Activated naive CD8-positive, alpha-beta T cell treated with anti-CD3 and anti-CD28 coated beads, Interleukin-2, amount 50 U/mL, for 24 hours (primary cell): ENCODE measurements around the gene PRUNE2.
A peak's percentile ranks its signal among the peaks of the same experiment; 100 is the strongest.

ENCODE experiments used
- ATAC-seq: fragments of 150-1000 bp; cut with Tn5 transposase; one replicate; pipeline ENCODE4 v1.10.0; 2021
- DNase-seq: peaks from one replicate; pipeline ENCODE4 v3.0.0; 2021
- H3K27ac Mint-ChIP-seq: one replicate; pipeline ENCODE4 v1.8.0; 2021; ENCODE audit warnings: mild to moderate bottlenecking, mixed read lengths
- H3K27me3 Mint-ChIP-seq: one replicate; pipeline ENCODE4 v1.8.0; 2021; ENCODE audit warnings: mixed read lengths
- H3K36me3 Mint-ChIP-seq: one replicate; pipeline ENCODE4 v1.8.0; 2021; ENCODE audit warnings: low read depth, mixed read lengths
- H3K4me1 Mint-ChIP-seq: one replicate; pipeline ENCODE4 v1.8.0; 2021; ENCODE audit warnings: mixed read lengths
- H3K4me3 Mint-ChIP-seq: one replicate; pipeline ENCODE4 v1.8.0; 2021; ENCODE audit warnings: mild to moderate bottlenecking, moderate library complexity, mixed read lengths
- H3K9me3 Mint-ChIP-seq: one replicate; pipeline ENCODE4 v1.8.0; 2021; ENCODE audit warnings: mixed read lengths

Gene PRUNE2

DNA sequence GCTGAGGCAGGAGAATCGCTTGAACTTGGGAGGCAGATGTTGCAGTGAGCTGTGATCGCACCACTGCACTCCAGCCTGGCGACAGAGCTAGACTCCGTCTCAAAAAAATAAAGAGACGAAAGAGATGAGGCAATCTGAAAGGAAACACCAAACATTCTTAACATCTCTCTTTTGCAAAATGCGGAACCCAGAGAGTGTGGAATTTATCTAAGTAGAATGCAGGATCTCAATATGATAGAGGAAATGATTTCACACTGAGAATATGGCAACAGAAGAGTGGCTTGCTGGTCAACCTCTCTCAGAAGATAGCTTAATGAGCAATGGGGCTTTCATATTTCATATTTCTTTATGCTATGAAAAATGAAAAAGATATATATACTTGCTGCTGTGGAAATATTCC is 175.1 kb downstream of the PRUNE2 start:
- Mint-ChIP-seq H3K36me3 (no peaks in the 10 kb centered on the region), H3K27ac (no peak overlapping the region), H3K4me3 (no peak overlapping the region), H3K4me1 (no peaks in the 10 kb centered on the region), H3K9me3 (no peaks in the 10 kb centered on the region), H3K27me3 (peaks cover 9% of the 10 kb centered on the region)
- DNase-seq (no peak), ATAC-seq (no peak)

DNA sequence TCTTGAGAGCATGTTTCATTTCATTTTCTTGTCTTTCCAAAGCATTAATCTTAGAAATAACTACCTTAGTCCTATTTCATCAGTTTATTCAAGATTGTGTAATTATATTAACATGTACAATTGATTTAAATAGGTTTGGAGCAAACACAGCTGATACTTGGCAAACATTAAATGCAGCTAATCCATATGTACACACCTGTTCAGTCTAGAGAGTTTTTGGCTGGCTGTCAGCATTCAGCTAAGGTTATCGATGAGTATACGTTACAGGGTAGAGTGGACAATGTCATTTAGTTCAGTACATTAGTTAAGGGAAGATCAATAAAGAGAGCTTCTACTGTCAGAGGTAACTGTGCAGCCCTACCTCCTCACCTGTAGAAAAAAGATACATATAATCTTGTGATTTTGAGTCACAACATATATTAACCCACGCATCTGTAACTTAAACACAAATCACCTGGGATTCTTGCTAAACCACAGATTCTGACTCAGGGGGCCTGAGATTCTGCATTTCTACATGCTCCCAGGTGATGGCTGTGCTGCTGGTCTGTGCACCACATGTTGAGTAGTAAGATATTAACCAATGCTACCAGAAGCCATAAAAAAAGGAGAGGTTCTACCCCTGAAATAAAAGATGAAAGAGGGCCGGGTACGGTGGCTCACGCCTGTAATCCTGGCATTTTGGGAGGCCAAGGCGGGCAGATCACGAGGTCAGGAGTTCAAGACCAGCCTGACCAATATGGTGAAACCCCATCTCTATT is 175.8 kb downstream of the PRUNE2 start:
- Mint-ChIP-seq H3K4me3 (no peak overlapping the region), H3K36me3 (no peaks in the 10 kb centered on the region), H3K9me3 (no peaks in the 10 kb centered on the region), H3K4me1 (no peaks in the 10 kb centered on the region), H3K27ac (no peak overlapping the region), H3K27me3 (peaks cover 14% of the 10 kb centered on the region)
- no peak for ATAC-seq
- no peak for DNase-seq

DNA sequence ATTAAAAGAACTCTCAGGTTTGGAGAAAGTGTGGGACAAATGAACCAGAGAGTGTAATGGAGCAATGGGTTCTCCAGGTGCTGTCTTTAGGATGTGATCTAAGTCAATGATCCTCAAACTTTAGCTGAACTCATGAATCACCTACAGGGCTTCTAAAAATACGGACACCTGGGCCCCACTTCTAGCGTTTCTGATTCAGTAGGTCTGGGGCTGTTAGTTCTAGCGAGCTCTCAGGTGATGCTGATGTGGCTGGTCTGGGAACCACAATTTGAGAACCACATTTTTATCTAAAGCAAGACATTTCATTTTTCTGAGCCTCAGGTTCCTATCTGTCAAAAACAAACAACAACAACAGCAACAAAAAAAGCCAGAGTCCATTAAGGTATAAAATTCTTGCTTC is 176.8 kb downstream of the PRUNE2 start:
- Mint-ChIP-seq H3K4me3 (no peak overlapping the region), H3K27me3 (peaks cover 19% of the 10 kb centered on the region), H3K27ac (no peak overlapping the region), H3K36me3 (no peaks in the 10 kb centered on the region), H3K4me1 (no peaks in the 10 kb centered on the region), H3K9me3 (no peaks in the 10 kb centered on the region)
- ATAC-seq = no peak
- DNase-seq = no peak

DNA sequence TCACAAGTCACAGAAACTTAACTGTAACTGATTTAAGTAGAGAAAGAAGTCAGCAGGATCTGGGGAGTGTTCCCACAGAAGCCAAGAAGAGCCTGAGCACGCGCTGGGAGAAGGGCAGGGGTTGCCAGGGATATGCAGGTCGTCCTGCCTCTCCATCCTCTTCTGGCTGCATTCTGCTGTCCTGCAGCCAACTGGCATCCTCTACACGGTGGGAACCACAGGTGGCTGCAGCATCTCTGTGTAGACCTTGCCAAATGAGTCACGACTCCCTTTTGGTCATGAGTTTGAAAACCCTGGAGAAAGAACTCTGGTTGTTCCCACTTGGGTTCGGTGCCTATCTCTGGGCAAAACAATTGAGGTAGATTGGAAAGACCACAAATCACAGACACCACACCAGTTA is 180.0 kb downstream of the PRUNE2 start:
- H3K27ac Mint-ChIP-seq = no peak overlapping the region
- H3K4me3 Mint-ChIP-seq = no peak overlapping the region
- DNase-seq (no peak), ATAC-seq (no peak)
- no peaks in the 10 kb centered on the region for H3K36me3 Mint-ChIP-seq
- peaks cover 22% of the 10 kb centered on the region for H3K27me3 Mint-ChIP-seq
- no peaks in the 10 kb centered on the region for H3K9me3 Mint-ChIP-seq
- H3K4me1 Mint-ChIP-seq = no peaks in the 10 kb centered on the region

DNA sequence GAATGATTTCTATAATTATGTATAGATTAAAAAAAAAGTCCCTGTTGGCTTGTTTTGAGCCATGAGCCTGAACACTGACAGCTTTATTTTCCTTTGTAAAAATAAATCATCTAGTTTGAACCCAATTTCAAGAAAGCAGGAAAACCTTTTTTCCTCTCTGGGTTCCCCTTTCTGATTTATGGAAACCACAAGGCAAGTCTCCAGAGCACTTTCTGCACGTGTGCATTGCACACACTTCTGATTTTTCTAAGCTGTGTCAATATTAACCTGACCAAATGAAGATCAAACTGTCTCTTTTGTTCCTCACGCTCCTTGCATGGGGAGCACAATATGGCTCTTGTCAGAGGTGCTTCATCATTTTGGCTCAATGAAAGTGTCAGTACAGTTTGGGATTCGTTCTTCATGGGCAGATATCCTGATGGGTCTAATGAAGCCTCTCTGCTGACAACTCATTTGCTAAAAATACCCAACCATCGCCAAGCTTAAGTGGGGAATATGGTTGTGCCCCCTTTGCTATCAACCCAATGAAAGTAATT is 180.8 kb downstream of the PRUNE2 start:
- no peak for ATAC-seq
- Mint-ChIP-seq H3K27me3 (peaks cover 26% of the 10 kb centered on the region), H3K4me1 (no peaks in the 10 kb centered on the region)

DNA sequence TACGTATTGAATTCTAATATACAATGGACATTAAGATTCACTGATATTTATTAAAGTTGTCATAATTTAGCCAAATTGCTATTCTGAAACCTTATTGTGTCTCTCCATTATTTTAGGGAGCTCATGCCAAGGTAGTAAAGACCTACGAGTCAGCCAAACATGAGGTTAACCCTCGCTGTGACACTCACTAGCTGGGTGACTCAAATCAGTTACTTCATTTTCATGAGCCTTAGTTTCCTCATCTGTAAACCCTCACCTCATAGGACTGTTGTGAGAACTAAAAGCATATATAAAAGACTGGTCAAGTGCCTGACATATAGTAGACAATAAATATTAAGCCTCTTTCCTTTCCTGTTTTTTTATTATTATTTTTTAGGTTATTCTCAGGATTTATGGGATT is 185.7 kb downstream of the PRUNE2 start:
- Mint-ChIP-seq H3K36me3 (no peaks in the 10 kb centered on the region), H3K27me3 (peaks cover 26% of the 10 kb centered on the region), H3K4me3 (no peak overlapping the region), H3K27ac (no peak overlapping the region), H3K9me3 (no peaks in the 10 kb centered on the region), H3K4me1 (no peaks in the 10 kb centered on the region)
- DNase-seq (no peak), ATAC-seq (no peak)

More for the DNA sequence above, 180.8 kb downstream of the PRUNE2 start:
- DNase-seq = no peak
- Mint-ChIP-seq H3K36me3 (no peaks in the 10 kb centered on the region), H3K4me3 (no peak overlapping the region), H3K9me3 (no peaks in the 10 kb centered on the region), H3K27ac (no peak overlapping the region)

DNA sequence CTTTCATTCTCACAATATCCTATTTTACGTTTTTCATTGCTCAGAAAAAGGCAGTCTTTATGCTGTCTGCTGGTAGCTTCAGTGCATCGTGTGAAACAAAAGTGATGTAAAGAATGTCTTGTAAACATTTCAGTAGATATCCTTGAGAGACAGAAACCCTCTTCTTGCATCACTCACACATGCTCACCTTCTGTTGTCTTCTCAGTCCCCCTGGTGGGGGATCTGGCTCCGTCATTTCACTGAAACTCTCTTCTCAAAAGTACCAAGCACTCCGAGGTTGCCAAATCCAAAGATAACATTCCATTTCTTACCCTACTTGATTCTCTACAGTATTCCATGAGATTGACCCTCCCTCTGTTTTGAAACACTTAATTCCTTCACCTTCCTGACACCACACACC is 187.7 kb downstream of the PRUNE2 start:
- Mint-ChIP-seq H3K4me3 (no peak overlapping the region), H3K4me1 (no peaks in the 10 kb centered on the region), H3K9me3 (no peaks in the 10 kb centered on the region), H3K27me3 (peaks cover 22% of the 10 kb centered on the region), H3K36me3 (no peaks in the 10 kb centered on the region), H3K27ac (no peak overlapping the region)
- DNase-seq (no peak), ATAC-seq (no peak)

DNA sequence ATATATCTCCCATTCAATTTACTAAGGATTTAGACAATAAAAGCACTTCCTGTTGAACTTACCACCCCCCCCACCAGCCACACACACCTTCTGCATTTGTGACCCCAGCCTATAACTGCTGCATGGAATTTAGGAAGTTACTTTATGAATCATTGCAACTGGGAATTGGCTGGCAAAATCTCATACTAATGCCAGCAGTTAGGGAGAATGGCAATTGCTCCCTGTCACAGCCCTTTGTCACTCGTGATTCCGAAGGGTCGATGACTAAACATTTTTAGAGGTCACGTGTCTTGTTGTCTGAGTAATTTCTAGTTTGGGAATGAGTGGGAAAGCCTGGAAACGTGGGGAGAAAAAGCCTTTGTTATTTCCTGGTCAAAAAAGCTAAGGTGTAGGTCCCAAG is 188.3 kb downstream of the PRUNE2 start:
- no peak overlapping the region for H3K4me3 Mint-ChIP-seq
- no peaks in the 10 kb centered on the region for H3K36me3 Mint-ChIP-seq
- no peak overlapping the region for H3K27ac Mint-ChIP-seq
- no peaks in the 10 kb centered on the region for H3K4me1 Mint-ChIP-seq
- no peaks in the 10 kb centered on the region for H3K9me3 Mint-ChIP-seq
- ATAC-seq (no peak), DNase-seq (no peak)
- H3K27me3 Mint-ChIP-seq = peaks cover 18% of the 10 kb centered on the region

DNA sequence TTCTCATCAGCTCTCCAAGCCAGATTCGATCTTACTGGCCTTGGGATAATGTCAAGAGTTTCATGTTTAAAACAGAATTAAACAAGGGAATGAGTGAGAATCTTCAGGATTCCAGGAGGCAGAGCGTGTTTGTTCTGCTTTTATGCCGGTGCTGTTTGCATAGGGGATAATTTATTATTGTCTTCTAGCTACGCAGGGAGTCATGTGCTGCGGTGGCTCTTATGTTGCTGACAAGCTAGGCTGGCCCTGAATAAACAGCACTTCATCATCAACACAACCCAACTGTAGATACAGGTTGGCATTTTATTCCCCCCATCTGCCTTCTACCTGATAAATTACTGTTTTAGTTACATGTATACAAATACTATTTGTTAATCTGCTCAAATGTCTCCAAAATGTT is 188.7 kb downstream of the PRUNE2 start:
- no peaks in the 10 kb centered on the region for H3K36me3 Mint-ChIP-seq
- H3K27me3 Mint-ChIP-seq = peaks cover 20% of the 10 kb centered on the region
- no peaks in the 10 kb centered on the region for H3K9me3 Mint-ChIP-seq
- no peak for ATAC-seq
- H3K4me3 Mint-ChIP-seq = no peak overlapping the region
- H3K27ac Mint-ChIP-seq = no peak overlapping the region
- no peak for DNase-seq
- H3K4me1 Mint-ChIP-seq = no peaks in the 10 kb centered on the region

DNA sequence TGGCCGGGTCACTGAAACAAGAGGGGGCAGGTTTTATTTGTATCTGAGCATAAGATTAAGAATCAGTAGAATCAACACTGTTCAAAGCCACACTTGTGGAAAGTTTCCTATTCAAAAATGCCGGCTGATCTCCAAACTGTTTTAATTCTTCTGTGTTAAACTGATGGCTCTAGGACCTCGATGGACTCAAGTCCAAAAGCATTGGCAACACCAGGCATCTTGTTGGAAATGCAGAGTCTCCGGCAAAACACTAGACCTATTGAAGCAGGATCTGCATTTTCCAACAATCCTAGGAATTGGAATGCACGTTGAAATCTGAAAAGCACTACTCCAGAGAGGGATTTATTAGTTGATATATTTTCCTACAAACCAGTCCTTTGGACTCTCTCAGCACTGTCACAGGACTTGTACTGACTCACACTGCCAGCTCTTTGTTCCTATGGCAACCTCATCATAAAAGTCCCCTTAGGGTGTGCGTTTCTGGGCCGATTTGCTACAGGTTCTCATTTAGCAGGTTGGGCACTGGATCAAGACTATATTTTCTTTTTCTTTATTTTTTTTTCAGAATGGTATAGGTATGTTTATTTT is 189.7 kb downstream of the PRUNE2 start:
- no peak for DNase-seq
- H3K27ac Mint-ChIP-seq = no peak overlapping the region

DNA sequence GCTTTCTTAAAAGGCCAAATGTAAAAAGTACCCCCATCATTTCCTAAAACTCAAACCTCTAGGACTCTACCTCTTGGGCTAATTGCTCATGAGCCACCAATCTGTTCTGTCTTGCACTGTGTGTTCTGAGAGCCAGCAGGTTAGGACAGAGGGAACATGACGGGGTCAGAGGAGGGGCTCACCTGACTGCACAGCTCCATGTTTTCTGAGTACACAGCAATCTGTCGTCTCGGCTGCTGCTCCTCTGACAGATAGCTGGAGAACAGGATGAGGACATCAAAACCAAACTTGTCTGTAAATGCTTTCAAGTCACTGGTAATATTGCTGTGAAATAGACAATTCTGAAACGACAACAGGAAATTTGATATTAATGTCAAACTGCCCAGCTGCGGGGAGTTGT is 192.5 kb downstream of the PRUNE2 start:
- Mint-ChIP-seq H3K4me1 (no peaks in the 10 kb centered on the region), H3K36me3 (no peaks in the 10 kb centered on the region), H3K9me3 (no peaks in the 10 kb centered on the region), H3K27ac (no peak overlapping the region), H3K27me3 (peaks cover 27% of the 10 kb centered on the region), H3K4me3 (no peak overlapping the region)
- no peak for ATAC-seq
- no peak for DNase-seq

More for the DNA sequence above, 189.7 kb downstream of the PRUNE2 start:
- no peaks in the 10 kb centered on the region for H3K9me3 Mint-ChIP-seq
- peaks cover 20% of the 10 kb centered on the region for H3K27me3 Mint-ChIP-seq
- ATAC-seq = no peak
- no peaks in the 10 kb centered on the region for H3K36me3 Mint-ChIP-seq
- H3K4me1 Mint-ChIP-seq = no peaks in the 10 kb centered on the region
- no peak overlapping the region for H3K4me3 Mint-ChIP-seq

DNA sequence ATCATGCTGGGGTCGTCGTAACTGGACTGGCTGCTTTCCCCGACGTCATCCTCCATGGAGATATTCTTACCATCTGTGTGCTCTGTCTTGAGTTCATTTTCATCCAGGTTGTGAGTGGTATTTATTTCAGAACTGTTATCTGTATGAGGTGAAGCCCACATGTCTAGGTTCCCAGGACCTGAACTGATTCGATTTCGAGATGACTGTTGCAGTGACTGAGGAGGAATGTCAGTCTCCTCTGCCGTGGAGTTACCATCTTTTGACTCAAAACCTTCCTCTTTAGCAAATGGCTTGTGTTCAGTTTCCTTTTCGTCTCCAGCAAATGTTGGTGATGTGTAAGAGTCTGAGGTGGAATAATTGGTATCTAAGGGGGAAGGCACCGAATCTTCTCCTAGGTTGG is 196.9 kb downstream of the PRUNE2 start:
- H3K27me3 Mint-ChIP-seq = peaks cover 32% of the 10 kb centered on the region
- DNase-seq (no peak), ATAC-seq (no peak)
- no peaks in the 10 kb centered on the region for H3K36me3 Mint-ChIP-seq
- H3K9me3 Mint-ChIP-seq = no peaks in the 10 kb centered on the region
- H3K4me1 Mint-ChIP-seq = peaks cover 2% of the 10 kb centered on the region
- H3K4me3 Mint-ChIP-seq = no peak overlapping the region
- no peak overlapping the region for H3K27ac Mint-ChIP-seq

DNA sequence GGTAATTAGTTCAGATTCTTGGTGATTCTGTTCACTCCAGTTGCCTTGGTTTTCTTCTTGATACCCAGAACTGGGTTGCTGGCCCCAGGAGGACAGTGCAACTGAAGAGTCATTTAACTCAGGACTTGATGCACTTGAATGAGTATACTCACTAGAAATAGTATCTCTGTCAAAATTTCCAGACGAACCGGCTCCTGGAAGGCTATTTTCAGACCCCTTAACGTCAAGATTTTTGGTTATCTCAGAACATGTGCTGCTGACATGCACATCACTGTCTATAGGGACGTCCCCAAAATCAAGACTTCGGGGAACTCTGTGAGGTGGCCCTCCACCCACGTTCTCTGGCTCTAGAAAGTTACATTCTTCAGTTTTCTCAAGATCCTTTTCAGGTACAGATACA is 198.4 kb downstream of the PRUNE2 start:
- H3K36me3 Mint-ChIP-seq = no peaks in the 10 kb centered on the region
- ATAC-seq = peak; percentile 56

DNA sequence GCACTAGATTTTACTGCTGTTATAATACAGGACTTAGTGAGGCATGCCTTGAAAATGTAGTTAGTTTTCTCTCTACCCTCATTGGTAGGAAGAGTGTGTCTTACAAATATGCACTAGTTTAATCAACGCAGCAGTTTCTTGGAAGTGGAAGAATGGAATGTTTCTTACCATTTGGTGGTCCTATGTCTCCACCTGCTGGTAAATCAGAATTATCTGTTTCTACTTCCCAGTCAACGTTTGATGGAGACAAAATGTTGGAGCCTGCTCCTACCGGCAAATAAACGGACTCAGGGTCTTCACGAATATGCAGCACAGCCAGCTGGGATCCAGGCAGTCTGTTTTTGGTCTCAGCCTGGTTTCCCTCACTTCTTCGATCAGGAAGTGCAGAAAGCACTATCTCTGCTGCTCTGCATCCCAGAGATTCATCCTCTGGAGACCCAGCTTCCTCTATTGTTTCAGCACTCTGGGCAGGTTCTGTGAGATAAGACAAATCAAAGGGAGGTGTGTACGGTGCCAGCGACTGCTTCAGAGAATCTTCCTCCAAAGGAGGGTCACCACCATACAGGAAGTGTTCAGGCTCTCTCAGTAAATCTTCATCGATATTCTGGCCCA is 201.2 kb downstream of the PRUNE2 start:
- Mint-ChIP-seq H3K4me3 (no peak overlapping the region), H3K27ac (no peak overlapping the region), H3K9me3 (no peaks in the 10 kb centered on the region), H3K4me1 (peaks cover 2% of the 10 kb centered on the region), H3K36me3 (no peaks in the 10 kb centered on the region), H3K27me3 (peaks cover 26% of the 10 kb centered on the region)
- DNase-seq (no peak), ATAC-seq (no peak)

More for the DNA sequence above, 198.4 kb downstream of the PRUNE2 start:
- no peaks in the 10 kb centered on the region for H3K9me3 Mint-ChIP-seq
- peak overlapping the region; percentile 32 for H3K27ac Mint-ChIP-seq
- peaks cover 32% of the 10 kb centered on the region for H3K27me3 Mint-ChIP-seq
- H3K4me3 Mint-ChIP-seq = no peak overlapping the region
- peaks cover 2% of the 10 kb centered on the region for H3K4me1 Mint-ChIP-seq
- DNase-seq = no peak

DNA sequence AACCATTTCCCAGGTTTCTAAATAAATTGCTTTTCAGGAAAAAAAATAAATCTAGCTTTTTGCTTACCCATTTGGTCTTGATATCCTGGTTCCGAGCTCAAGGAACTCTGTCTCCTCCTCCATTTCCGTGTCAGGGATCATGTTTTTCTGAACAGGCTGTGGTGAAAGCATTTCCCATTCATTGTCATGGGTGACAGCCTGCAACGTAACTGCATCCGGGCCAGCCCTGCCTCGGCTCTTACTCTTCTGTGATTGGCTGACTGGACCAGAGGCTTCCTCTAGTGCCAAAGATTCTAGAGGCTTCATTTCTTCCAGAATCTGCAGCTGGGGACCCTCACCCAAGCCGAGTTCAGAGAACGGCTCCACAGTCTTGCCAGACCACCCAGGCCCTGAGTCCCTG is 202.6 kb downstream of the PRUNE2 start:
- H3K4me1 Mint-ChIP-seq = peaks cover 2% of the 10 kb centered on the region
- H3K36me3 Mint-ChIP-seq = no peaks in the 10 kb centered on the region
- no peaks in the 10 kb centered on the region for H3K9me3 Mint-ChIP-seq
- ATAC-seq (no peak), DNase-seq (no peak)
- peaks cover 22% of the 10 kb centered on the region for H3K27me3 Mint-ChIP-seq
- no peak overlapping the region for H3K27ac Mint-ChIP-seq
- H3K4me3 Mint-ChIP-seq = no peak overlapping the region
